HT1080 (cell line): ENCODE data around the gene CEMIP. TPM values are rescaled to one million over a fixed set of nuclear protein-coding genes. Genes with fewer than 3 reads are reported as not detected.

Experiments used
- DNase-seq: peaks from one replicate; pipeline ENCODE4 v3.0.0-alpha.2; 2015; ENCODE audit warnings: low read depth
- small RNA-seq: library from RNA; depleted of rRNA; stranded (forward); fragments of <200 nt; gene quantifications from one replicate; pipeline ENCODE3, GENCODE V24; 2014
- total RNA-seq: library from RNA; depleted of rRNA; stranded (reverse); fragments of >200 nt; shearing (Covaris generic); gene quantifications from 2 replicates; pipeline ENCODE4 v1.2.3, GENCODE V29; 2014; rRNA removed

The CEMIP gene
- total RNA-seq, 1 experiment from 2014 or later, result 2.3 TPM

DNA sequence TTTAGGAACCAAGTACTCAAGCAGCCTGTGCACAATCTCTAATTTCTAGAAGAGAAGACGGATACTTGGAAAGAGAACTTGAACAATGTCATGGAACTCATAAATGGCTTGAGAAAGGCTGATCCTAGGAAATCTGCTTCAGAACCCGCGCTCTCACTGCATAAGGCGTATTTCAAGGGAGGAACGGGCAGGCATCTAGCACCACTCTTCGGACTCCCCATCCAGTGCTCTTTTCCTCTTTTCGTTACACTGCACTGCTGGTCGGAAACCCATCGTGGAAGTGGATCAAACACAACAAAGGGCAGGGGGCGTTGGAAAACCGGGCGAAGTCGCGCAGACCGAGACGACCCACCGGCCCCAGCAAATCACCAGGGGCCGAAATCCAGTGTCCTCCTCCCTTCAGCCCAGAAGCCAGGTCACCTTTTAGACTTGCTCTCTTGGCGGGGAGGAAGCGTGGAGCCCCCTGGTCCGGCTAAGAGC is 221.0 kb downstream of the CEMIP start:
- DNase-seq, result no peak

- peak; percentile 82 for DNase-seq
Measured at GRCh38 chr15:81000624-81001151, 221.5 kb downstream of the CEMIP start, which contains the start of gene TLNRD1. Gene TLNRD1 (plus strand): TSS chr15:81000923. CDS start chr15:81002272, 1,349 bp downstream.

Small RNA genes within 50 kb of the gene (small RNA-seq; reads per million reads assigned to genes)
- gene MIR4514 (not detected), gene MIR549A (not detected)

Other genes starting within 250 kb of the CEMIP start
- gene ABHD17C, start 84.1 kb upstream of the CEMIP start, total RNA-seq, result 4.0 and 8.0 TPM in 2 replicates
- gene MESD, start 210.4 kb downstream of the CEMIP start, total RNA-seq, result 25.2 and 27.6 TPM in 2 replicates
- gene TLNRD1, start 221.6 kb downstream of the CEMIP start, total RNA-seq, result 17.7 and 20.6 TPM in 2 replicates